DMS 273 (cell line): Measurements from ENCODE around the gene ACADS.
A peak's percentile ranks its signal among the peaks of the same experiment; 100 is the strongest.

ENCODE experiments used
- DNase-seq: peaks from one replicate; lab custom pipeline; 2025; ENCODE audit not compliant: unreplicated experiment; lab: John Stamatoyannopoulos, UW

ACADS gene

DNA sequence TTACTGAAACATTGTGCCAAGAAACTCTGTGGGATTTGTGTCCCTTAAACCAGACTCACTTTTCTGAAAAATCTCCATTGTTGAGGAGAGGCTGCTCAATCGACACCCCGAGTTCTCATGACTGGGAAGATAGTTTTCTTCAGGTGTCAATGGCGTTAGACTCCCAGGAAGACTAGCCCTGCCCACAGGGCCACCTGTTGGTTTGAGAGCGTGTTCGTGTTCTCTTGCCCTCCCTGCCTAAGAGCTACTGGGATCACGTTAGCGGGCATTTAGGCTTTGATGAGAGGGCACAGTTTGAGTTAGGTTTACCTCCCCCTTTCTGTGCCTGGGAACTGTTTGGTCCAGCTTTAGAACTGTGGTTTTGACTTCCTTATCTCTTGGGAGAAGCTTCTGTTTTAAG, 26.1 kb upstream of the ACADS start:
- DNase-seq, result no peak

DNA sequence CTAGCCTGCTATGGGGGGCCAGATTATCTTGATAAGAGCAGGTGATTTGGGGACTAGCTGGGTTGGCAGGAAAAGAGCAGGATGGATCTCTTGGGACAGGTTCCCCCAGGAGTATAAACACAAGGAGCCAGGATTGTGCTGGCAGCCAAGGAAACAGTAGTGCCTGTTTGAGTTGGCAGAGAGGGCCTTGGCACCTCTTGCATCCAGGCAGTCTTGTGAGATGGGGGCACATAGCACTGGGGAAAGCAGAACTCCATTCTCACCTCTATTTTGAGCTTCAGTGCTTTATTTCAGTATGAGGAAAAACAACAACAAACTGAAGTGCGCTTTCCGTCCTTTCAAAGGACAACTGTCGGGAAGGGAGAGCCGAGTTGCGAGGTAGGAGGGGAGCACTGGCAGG, 24.7 kb upstream of the ACADS start:
- DNase-seq, result no peak

- no peak for DNase-seq
These were observed 23.0 kb upstream of the ACADS start for GRCh38 chr12:120702637-120703036.

DNA sequence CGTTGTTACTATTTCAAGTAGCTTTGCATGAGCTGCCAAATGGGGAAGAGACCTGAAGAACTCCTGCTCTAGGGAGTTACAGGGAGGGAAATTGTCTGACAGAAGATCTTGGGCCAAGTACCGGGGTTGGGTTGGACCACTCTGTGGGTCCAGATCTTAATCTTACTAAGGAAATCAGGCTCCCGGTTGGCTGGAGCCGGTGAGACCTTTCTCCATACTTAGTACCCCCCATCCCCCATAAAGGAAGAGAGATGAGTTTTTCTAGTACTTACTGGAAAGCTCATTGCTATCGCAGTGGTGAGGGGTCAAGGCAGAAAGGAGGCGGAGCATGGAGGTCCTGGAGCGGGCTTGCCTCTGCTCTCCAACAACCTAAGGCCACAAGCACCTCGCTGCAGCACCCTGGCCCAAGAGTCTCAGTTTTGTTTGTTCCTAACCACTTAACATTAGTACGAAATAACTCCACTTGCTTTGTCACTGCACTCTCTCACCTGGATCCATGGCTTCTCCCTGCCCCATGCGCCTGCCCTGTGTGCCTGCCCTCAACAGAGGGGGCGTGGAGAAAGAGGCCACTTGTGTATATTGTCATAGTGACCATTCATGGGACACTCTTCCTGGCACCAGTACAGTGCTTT, 22.2 kb upstream of the ACADS start:
- no peak for DNase-seq

GRCh38 chr12:120705618-120706017, 20.0 kb upstream of the ACADS start:
- no peak for DNase-seq

- DNase-seq, result no peak
These were observed 19.6 kb upstream of the ACADS start for GRCh38 chr12:120706029-120706428.

DNA sequence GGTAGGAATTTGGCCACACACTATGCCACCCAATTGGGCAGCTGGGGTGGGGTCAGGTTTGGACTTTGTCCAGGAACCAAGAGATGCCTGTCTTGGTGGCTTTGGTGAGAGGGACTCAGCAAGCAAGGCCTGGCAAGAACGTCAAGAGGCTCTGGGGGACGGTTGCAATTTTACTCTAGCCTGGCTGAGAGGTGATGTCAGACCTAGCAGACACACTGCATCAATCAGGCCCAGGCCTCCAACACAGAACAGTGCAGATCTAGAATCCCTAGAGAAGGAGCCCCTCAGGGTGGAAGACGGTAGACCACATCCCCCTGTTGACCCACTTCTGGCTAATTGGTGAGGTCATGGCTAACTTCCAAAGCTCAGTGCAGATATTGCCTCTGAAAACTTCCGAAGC, 17.0 kb upstream of the ACADS start:
- no peak for DNase-seq

DNA sequence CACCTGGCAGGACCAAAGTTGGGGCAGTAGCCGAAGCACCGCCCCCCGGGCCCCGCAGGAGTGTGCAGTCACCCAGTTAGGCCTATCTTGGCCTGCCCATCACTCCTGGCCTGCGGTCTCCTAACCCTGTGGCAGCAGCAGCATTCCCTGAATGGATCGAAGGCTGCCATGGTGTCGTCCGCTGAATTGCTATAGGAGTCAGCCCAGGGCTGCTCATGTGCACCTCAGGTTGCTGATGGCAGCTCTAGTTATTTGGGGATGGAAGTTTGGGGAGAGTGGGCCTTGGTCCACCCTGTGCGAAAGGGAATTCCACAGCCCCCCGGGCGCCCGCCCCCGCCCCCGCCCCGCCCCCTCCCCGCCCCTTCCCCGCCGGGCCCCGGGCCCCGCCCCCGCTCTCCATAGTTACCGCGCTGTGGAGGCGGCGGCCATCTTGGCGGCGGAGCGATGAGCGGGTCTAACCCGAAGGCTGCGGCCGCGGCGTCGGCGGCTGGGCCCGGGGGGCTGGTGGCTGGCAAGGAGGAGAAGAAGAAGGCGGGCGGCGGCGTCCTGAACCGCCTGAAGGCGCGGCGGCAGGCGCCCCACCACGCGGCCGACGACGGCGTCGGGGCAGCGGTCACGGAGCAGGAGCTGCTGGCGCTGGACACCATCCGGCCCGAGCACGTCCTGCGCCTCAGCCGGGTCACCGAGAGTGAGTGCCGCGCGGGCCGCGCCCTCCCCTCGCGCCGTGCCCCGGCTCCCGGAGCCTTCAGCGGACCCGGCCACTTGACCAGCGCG, 15.4 kb upstream of the ACADS start, which contains the start of gene UNC119B:
UNC119B (plus strand) TSS at position 428 of the 774 bp plus-strand sequence; CDS start at position 445, 17 bp downstream.
- peak; percentile 79 for DNase-seq

DNA sequence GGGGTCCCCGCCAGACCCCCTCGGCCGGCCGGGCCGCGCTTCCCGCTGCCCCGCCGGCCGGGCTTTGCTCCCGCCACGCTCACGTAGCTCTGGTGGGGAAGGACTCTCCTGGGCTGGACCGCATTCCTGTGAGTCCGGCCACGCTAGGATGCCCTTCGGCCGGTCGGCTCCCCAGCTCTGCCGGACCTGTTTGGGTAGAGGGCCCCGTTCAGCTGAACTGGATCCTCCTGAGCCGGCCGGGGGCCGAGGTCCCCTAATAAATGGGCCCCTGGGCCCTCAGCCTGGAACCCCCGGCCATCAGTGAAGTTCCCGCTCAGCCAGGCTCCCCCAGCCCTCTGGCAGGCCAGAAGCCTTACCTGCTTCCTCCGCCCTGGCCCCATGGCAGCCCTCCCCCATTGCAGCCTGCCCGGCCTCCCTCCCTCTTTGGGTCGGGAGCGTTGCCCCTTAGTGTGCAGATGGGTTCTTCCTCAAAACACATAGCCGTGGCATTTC, 14.8 kb upstream of the ACADS start:
- peak; percentile 28 for DNase-seq

DNA sequence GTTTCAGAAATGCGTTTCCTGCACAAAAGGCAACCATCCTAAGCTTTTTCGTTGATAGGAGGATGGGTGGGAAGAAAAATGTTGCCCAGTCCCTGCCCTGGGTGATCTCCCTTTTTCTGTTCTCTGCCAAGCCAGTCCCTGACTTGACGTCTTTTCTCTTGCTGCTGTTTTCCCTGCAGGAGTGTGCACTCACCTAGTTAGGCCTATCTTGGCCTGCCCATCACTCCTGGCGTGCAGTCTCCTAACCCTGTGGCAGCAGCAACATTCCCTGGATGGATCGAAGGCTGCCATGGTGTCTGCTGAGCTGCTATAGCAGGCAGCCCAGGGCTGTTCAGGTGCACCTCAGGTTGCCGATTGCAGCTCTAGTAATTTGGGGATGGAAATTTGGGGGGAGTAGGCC, 14.2 kb upstream of the ACADS start:
- no peak for DNase-seq

GRCh38 chr12:120712610-120713009, 13.0 kb upstream of the ACADS start:
- DNase-seq, result no peak

GRCh38 chr12:120713861-120714482, 11.7 kb upstream of the ACADS start:
- DNase-seq, result peak; percentile 86

DNA sequence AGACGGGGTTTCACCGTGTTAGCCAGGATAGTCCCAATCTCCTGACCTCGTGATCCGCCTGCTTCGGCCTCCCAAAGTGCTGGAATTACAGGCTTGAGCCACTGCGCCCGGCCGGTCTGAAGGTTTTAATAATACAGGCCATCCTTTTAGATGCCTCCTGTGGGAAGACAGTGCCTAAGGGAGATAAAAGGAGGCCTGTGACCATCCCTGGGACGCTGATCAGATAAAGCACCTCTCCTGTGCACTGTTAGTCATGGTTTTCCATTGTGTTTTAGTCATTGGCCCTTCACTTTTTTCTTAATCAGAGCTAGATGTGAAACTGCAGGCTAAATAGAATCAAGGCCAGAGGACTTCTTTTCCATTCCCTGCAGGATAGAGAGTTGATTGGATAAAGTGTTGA, 7.6 kb upstream of the ACADS start:
- DNase-seq, result no peak

GRCh38 chr12:120719072-120719471, 6.6 kb upstream of the ACADS start:
- no peak for DNase-seq

DNA sequence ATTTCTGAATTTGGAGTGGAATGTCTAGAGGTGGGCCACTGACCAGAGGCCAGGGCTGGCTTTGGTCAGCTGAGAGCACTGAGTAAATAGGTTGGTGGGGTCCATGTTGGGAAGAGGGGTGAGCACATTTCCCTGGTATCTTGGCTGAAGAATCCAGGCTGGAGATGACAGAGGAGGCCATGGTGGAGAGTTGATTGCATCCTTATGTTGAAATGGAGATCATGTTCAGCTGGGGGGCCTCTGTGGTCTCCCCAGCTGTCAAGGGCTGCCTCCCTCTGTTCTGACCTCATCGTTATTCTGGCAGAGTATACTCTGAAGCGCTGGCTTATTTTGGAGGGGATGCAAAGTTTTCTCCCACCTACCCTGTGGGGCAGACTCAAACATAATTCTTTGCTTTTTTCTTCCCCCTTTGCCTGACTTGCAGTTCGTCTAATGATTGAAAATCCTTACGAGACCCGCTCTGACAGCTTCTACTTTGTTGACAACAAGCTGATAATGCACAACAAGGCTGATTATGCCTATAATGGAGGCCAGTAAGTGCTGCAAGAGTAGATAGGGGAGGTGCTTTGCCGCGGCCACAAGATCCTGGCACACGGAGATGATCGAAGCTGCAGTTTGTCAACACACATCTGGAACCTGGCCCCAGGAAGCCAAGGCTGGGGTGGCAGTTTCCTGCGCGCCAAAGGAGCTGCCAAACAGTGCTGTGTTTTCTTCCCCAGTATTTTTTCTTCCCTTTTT, 6.0 kb upstream of the ACADS start:
- no peak for DNase-seq

DNA sequence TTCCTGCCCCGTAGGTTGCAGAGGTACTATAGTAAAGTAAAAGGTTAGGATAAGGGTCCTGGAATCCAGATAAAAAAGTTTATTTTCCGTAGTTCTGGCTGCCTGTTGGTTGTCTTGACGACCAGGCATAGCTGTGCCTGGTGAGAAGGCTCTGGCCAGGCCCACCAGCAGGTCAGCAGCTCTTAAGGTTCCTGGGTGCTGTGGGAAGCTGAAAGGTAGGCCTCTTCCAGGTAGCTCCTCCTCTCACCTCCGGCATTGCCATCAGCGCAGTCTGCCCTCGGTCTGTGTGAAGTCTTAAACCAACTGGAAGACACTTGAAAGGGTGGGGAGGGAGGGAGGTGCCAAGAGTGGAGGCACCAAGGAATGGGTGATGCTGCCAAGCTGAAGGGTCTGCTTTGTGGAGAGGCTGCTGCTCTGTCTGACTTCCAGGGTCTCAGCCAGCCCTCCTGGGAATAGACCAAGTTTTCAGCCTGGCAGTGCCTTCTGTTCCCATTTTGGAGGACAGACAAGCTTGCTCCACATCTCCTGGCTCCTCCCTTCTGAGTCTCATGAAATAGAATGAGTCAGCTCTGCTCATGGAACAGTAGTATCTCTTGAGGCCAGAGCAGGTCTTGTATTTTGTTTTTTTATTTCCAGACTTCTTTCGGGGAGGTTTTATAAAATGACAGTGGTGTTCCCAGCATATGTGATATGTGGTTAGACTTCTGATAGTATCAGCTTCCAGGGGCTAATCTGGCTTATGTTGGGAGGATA, 5.2 kb upstream of the ACADS start:
- DNase-seq, result peak; percentile 23

- no peak for DNase-seq
These were observed 4.4 kb upstream of the ACADS start for GRCh38 chr12:120720987-120721801.

- no peak for DNase-seq
These were observed 3.8 kb upstream of the ACADS start for GRCh38 chr12:120721866-120722265.

DNA sequence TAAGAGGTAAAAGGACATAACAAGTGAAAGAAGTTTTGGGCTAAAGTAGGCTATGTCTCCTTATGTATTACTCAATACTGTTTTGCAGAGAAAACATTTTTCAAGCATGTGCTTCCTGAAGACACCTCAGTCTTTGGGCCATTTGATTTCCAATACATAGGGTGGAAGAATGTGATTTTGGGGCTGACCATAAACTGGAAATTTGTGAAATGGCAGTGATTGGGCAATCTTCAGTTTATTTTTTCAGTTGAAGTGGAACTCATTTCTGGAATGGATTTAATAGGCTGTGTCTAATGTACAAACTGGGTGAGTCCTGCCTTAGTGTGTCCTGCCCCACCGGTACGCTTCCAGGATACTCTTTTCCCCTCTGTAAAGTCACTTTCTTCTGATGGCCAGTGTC, 2.8 kb upstream of the ACADS start:
- no peak for DNase-seq

GRCh38 chr12:120724720-120725119, 906 bp upstream of the ACADS start:
- no peak for DNase-seq
